Panc1 (cell line): ENCODE measurements around the gene C2CD2.

Experiments
- CTCF ChIP-seq: fragments of 450-650 bp; IDR thresholded peaks from 2 replicates; pipeline ENCODE4 v1.5.1; 2017; ENCODE audit warnings: mild to moderate bottlenecking
- REST ChIP-seq, 2 experiments: IDR thresholded peaks; 2 replicates each; pipeline ENCODE4 v1.6.1; 2011 to 2012; ENCODE audit warnings: low read depth in 2 of 2, control low read depth in 1 of 2, low read length in 1 of 2, mild to moderate bottlenecking in 1 of 2, moderate library complexity in 1 of 2; ENCODE audit not compliant: insufficient read depth in 1 of 2
- SIN3A ChIP-seq: IDR thresholded peaks from 2 replicates; pipeline ENCODE4 v1.6.1; 2012; ENCODE audit warnings: low read depth, mild to moderate bottlenecking, low read length, moderate library complexity, borderline replicate concordance; ENCODE audit not compliant: insufficient read depth

GRCh38 chr21:41923631-41924367, 30.0 kb downstream of the C2CD2 start:
- TF ChIP-seq CTCF (no peak), REST (IDR thresholded peaks at IDR 0.05; ENCODE audit: insufficient read depth in 1 of 2, low read depth in 2 of 2, low read length in 1 of 2) (no peak), SIN3A (no peak)
